WTC11 (cell line): Measurements from ENCODE around the gene TSNAXIP1. TPM values are rescaled to one million over a fixed set of nuclear protein-coding genes. Genes with fewer than 3 reads are reported as not detected.

Source experiments
- E2F1 ChIP-seq: sonication (generic); formaldehyde crosslinking; IDR thresholded peaks from 2 replicates; pipeline ENCODE4 v1.8.0; 2022; ENCODE audit warnings: mild to moderate bottlenecking, missing genetic modification reagents
- ELF4 ChIP-seq: sonication (generic); formaldehyde crosslinking; IDR thresholded peaks from 2 replicates; pipeline ENCODE4 v1.8.1; 2022; ENCODE audit warnings: low read depth, mild to moderate bottlenecking, moderate library complexity, missing genetic modification reagents
- ETV6 ChIP-seq: sonication (generic); formaldehyde crosslinking; IDR thresholded peaks from 2 replicates; pipeline ENCODE4 v1.8.1; 2022; ENCODE audit warnings: mild to moderate bottlenecking, missing genetic modification reagents
- FOXJ3 ChIP-seq: sonication (generic); formaldehyde crosslinking; IDR thresholded peaks from 2 replicates; pipeline ENCODE4 v1.9.0; 2021; ENCODE audit warnings: missing genetic modification reagents, mild to moderate bottlenecking, borderline replicate concordance
- FOXP1 ChIP-seq: sonication (generic); formaldehyde crosslinking; IDR thresholded peaks from 2 replicates; pipeline ENCODE4 v1.8.0; 2022; ENCODE audit warnings: missing genetic modification reagents, mild to moderate bottlenecking, moderate library complexity, borderline replicate concordance
- MYBL2 ChIP-seq: sonication (generic); formaldehyde crosslinking; IDR thresholded peaks from 2 replicates; pipeline ENCODE4 v1.8.1; 2023; ENCODE audit warnings: mild to moderate bottlenecking, moderate library complexity, missing genetic modification reagents
- TEAD4 ChIP-seq: sonication (generic); formaldehyde crosslinking; IDR thresholded peaks from 2 replicates; pipeline ENCODE4 v1.8.0; 2022; ENCODE audit warnings: mild to moderate bottlenecking, missing genetic modification reagents
- USF2 ChIP-seq: sonication (generic); formaldehyde crosslinking; IDR thresholded peaks from 2 replicates; pipeline ENCODE4 v1.8.1; 2023; ENCODE audit warnings: mild to moderate bottlenecking, missing genetic modification reagents, moderate library complexity
- ZNF219 ChIP-seq: sonication (generic); formaldehyde crosslinking; IDR thresholded peaks from 2 replicates; pipeline ENCODE4 v1.8.0; 2023; ENCODE audit warnings: missing genetic modification reagents, mild to moderate bottlenecking, borderline replicate concordance
- ZNF232 ChIP-seq: sonication (generic); formaldehyde crosslinking; IDR thresholded peaks from 2 replicates; pipeline ENCODE4 v1.8.0; 2022; ENCODE audit warnings: mild to moderate bottlenecking, missing genetic modification reagents
- ZNF263 ChIP-seq: sonication (generic); formaldehyde crosslinking; IDR thresholded peaks from 2 replicates; pipeline ENCODE4 v1.8.1; 2022; ENCODE audit warnings: low read depth, mild to moderate bottlenecking, moderate library complexity, missing genetic modification reagents
- ZNF281 ChIP-seq: sonication (generic); formaldehyde crosslinking; IDR thresholded peaks from 2 replicates; pipeline ENCODE4 v1.8.0; 2023; ENCODE audit warnings: mild to moderate bottlenecking, missing genetic modification reagents
- ZNF317 ChIP-seq: sonication (generic); formaldehyde crosslinking; IDR thresholded peaks from 2 replicates; pipeline ENCODE4 v1.8.1; 2023; ENCODE audit warnings: low read depth, mild to moderate bottlenecking, moderate library complexity, missing genetic modification reagents, borderline replicate concordance
- ZSCAN18 ChIP-seq: fragments of 250-450 bp; sonication (Bioruptor Pico); IDR thresholded peaks from 2 replicates; pipeline ENCODE4 v2.1.2; 2022; ENCODE audit warnings: mild to moderate bottlenecking, moderate library complexity
- total RNA-seq: library from RNA; stranded (reverse); gene quantifications from 3 replicates; pipeline ENCODE4 v1.2.3, GENCODE V29; 2021
- TF ChIP-seq, protein P1 (sequence below): sonication (generic); formaldehyde crosslinking; IDR thresholded peaks from 2 replicates; pipeline ENCODE4 v1.8.1; 2023; ENCODE audit warnings: mild to moderate bottlenecking, moderate library complexity, missing genetic modification reagents
- TF ChIP-seq, protein P2 (sequence below): sonication (generic); formaldehyde crosslinking; IDR thresholded peaks from 2 replicates; pipeline ENCODE4 v1.8.1; 2022; ENCODE audit warnings: low read depth, missing genetic modification reagents, borderline replicate concordance
- TF ChIP-seq, protein P3 (sequence below): sonication (generic); formaldehyde crosslinking; conservative IDR thresholded peaks from 2 replicates; pipeline ENCODE4 v1.8.1; 2023; ENCODE audit warnings: mild to moderate bottlenecking, low read depth, missing genetic modification reagents, moderate library complexity
- TF ChIP-seq, protein P4 (sequence below): sonication (generic); formaldehyde crosslinking; IDR thresholded peaks from 2 replicates; pipeline ENCODE4 v1.8.1; 2023; ENCODE audit warnings: mild to moderate bottlenecking, missing genetic modification reagents
- TF ChIP-seq, protein P5 (sequence below): fragments of 250-450 bp; sonication (Bioruptor Pico); conservative IDR thresholded peaks from 2 replicates; pipeline ENCODE4 v1.9.0; 2021; ENCODE audit warnings: mild to moderate bottlenecking

TSNAXIP1 gene
- total RNA-seq, 1 experiment from 2014 or later, result 0.48 TPM

DNA sequence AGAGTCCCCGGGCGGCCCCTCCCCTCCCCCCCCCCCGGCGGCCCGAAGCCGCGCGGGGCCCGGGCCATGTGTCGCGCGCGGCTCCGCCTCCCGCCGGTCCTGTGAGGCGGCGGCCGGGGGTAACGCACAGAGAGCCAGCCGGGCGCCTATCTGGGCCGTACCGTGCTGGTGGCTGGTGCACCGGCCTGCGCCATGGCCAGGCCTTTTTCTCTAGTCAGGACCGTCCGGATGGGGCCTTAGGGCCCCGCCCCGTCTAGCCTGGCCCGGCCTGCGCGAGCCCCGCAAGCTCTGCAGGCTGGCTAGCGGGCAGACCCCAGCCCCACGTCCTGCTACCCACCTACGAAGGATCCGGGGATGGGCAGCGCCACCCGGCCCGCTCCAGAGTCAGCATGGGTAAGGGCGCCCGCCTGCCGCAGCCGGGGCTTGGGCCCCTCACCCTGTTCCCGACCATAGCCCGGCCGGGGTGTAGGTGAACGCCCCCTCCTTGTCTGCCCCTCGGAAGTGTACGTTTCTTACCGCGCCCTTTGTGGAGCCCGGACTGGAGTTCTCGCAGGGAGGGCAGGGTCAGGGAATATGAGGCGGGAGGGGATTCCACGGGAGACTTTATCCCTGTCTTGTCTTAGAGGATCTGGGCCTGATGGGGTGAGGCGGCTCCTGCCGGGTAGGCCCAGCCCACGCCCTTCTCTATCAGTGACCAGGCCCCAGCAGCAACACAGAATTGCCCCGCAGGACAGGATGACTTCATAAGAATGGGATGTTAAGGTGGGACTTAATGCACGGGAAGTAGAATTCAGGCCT is 40.6 kb downstream of the TSNAXIP1 start, which contains the start of gene CENPT (continued):
- TF ChIP-seq, protein P1, sequence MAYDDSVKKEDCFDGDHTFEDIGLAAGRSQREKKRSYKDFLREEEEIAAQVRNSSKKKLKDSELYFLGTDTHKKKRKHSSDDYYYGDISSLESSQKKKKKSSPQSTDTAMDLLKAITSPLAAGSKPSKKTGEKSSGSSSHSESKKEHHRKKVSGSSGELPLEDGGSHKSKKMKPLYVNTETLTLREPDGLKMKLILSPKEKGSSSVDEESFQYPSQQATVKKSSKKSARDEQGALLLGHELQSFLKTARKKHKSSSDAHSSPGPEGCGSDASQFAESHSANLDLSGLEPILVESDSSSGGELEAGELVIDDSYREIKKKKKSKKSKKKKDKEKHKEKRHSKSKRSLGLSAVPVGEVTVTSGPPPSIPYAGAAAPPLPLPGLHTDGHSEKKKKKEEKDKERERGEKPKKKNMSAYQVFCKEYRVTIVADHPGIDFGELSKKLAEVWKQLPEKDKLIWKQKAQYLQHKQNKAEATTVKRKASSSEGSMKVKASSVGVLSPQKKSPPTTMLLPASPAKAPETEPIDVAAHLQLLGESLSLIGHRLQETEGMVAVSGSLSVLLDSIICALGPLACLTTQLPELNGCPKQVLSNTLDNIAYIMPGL (CRISPR knock-in tag), result no peak
- TF ChIP-seq, protein P2, sequence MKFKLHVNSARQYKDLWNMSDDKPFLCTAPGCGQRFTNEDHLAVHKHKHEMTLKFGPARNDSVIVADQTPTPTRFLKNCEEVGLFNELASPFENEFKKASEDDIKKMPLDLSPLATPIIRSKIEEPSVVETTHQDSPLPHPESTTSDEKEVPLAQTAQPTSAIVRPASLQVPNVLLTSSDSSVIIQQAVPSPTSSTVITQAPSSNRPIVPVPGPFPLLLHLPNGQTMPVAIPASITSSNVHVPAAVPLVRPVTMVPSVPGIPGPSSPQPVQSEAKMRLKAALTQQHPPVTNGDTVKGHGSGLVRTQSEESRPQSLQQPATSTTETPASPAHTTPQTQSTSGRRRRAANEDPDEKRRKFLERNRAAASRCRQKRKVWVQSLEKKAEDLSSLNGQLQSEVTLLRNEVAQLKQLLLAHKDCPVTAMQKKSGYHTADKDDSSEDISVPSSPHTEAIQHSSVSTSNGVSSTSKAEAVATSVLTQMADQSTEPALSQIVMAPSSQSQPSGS (CRISPR knock-in tag), result no peak
- TF ChIP-seq, protein P3, sequence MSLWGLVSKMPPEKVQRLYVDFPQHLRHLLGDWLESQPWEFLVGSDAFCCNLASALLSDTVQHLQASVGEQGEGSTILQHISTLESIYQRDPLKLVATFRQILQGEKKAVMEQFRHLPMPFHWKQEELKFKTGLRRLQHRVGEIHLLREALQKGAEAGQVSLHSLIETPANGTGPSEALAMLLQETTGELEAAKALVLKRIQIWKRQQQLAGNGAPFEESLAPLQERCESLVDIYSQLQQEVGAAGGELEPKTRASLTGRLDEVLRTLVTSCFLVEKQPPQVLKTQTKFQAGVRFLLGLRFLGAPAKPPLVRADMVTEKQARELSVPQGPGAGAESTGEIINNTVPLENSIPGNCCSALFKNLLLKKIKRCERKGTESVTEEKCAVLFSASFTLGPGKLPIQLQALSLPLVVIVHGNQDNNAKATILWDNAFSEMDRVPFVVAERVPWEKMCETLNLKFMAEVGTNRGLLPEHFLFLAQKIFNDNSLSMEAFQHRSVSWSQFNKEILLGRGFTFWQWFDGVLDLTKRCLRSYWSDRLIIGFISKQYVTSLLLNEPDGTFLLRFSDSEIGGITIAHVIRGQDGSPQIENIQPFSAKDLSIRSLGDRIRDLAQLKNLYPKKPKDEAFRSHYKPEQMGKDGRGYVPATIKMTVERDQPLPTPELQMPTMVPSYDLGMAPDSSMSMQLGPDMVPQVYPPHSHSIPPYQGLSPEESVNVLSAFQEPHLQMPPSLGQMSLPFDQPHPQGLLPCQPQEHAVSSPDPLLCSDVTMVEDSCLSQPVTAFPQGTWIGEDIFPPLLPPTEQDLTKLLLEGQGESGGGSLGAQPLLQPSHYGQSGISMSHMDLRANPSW (CRISPR knock-in tag), result no peak
- TF ChIP-seq ZNF281 (no peak; the same call in 1 of the 2 replicates), FOXP1 (0 out of 2 replicates have a peak, but pooled peaks have one; percentile 46), ZNF232 (no peak), ZNF317 (CRISPR knock-in tag) (no peak), ZNF263 (CRISPR knock-in tag) (0 out of 2 replicates have a peak, but pooled peaks have one; percentile 11), ZSCAN18 (CRISPR knock-in tag) (no peak), MYBL2 (CRISPR knock-in tag) (0 out of 2 replicates have a peak, but pooled peaks have one; percentile 34), TEAD4 (peak; percentile 39; the same call in 1 of the 2 replicates), E2F1 (CRISPR knock-in tag) (no peak), ZNF219 (CRISPR knock-in tag) (no peak), FOXJ3 (CRISPR knock-in tag) (no peak), USF2 (CRISPR knock-in tag) (no peak), ELF4 (CRISPR knock-in tag) (no peak), ETV6 (CRISPR knock-in tag) (no peak)
- TF ChIP-seq, protein P4, sequence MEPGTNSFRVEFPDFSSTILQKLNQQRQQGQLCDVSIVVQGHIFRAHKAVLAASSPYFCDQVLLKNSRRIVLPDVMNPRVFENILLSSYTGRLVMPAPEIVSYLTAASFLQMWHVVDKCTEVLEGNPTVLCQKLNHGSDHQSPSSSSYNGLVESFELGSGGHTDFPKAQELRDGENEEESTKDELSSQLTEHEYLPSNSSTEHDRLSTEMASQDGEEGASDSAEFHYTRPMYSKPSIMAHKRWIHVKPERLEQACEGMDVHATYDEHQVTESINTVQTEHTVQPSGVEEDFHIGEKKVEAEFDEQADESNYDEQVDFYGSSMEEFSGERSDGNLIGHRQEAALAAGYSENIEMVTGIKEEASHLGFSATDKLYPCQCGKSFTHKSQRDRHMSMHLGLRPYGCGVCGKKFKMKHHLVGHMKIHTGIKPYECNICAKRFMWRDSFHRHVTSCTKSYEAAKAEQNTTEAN, result 0 out of 2 replicates have a peak, but pooled peaks have one; percentile 50
- TF ChIP-seq, protein P5, sequence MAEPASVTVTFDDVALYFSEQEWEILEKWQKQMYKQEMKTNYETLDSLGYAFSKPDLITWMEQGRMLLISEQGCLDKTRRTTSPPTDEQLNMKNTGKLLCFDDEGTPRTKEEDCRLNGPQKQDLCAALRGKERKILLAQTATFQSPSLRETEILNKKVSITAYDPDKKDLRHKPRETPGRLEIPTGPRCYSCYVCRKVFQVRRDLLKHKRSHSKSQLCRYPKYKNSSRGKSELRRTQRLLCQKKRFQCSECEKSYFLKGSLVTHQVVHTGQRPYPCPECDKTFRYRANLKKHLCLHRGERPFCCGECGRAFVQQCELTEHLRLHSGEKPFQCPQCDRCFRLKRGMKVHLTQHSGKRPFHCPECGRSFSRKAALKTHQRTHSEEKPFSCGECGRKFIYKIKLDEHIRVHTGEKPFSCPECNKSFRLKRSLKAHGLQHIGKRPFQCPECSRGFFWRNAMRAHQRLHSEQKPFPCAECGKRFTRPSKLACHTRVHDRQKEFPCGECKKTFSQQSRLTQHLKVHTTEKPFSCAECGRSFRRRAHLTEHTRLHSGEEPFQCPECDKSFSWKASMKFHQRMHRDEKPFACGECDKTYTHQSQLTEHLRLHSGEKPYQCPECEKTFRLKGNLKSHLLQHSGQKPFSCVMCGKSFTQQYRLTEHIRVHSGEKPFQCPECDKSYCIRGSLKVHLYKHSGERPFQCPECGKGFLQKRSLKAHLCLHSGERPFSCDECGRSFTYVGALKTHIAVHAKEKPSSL (CRISPR knock-in tag), result no peak
